ENCODE measurements around the gene GRM5.
"Not testable (repeated sequence)": the region's sequence is repeated elsewhere in the genome, so short reads cannot be mapped to it uniquely, and the experiment has no call there.

GRM5 gene

GRCh38 chr11:88978992-88979391 is 86.8 kb downstream of the GRM5 start:
- H3K27ac ChIP-seq, result peak overlapping the region; percentile 42
- DNase-seq (ENCODE audit: low read depth, low spot score), result not testable (repeated sequence)

DNA sequence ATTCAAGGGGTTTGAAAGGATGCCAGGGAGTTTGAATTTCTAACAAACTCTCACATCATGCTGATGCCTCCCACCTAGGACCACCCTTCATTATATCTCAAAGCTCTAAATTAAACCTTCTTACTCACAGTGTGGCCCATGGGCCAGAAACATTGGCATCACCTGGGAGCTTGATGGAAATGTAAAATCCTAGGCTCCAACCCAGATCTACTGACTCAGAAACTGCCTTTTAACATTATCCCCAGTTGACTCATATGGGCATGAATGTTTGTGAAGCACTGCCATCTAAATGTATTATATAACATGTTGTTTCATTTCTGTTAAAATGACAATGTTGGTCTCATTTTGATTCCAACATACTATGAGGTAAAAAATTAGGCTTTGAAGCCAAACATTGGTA is 90.3 kb downstream of the GRM5 start:
- H3K27ac ChIP-seq; DNase-seq (ENCODE audit: low read depth, low spot score): not testable (repeated sequence)

DNA sequence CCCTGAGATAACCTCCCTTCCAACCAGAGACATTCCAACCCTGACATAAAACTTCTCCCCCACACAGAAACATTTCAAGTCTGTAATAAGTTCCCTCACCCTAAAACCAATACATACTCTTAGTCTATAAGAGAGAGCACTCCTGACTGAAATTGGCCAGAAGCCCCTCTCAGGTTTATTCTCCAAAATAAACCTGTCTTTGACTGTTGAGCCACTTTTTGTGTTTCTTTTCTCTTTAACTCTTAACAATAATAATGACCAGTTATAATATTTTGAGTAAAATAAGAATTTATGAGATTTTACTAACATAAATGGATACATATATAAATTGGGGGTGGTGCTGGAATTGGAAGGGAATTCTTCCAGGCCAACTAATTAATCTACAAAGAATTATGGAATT is 93.6 kb downstream of the GRM5 start:
- DNase-seq (ENCODE audit: low read depth, low spot score), result no peak
- H3K27ac ChIP-seq, result no peak overlapping the region

DNA sequence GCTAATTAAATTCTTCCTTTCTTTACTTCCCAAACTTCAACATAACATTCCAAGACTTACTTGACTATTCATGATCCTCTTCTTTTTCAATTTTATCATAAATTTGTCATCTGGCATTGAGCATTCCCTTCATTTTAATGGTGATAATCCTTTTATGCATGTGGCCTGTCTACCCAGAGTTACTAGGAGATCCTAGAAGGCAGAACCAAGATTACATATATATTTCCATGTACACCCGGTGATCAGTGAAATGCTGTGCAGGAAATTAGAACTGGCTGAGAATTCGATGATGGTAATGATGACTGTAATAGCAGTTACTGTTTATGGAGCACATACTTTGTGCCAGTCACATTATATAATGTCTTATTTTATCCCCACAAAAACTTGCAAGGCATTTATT is 104.2 kb downstream of the GRM5 start:
- H3K27ac ChIP-seq; DNase-seq (ENCODE audit: low read depth, low spot score): not testable (repeated sequence)

DNA sequence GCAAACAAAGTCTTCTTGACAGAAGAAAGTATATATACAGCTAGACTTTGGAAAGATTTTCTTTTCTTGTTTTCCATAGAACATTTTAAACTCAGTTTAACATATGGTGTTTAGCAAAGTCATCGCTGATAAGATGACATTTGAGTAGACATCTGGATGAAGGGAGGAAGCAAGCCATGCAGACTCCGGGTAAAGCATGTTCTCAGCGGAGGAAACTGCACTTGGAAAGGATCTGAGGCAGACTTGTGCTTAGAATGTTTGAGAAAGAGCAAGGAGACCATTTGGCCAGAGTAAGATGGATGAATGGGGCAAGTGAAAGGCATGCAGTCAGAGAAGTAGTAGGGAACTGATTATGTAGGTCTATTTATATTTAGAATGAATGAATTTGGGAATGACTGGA is 105.9 kb downstream of the GRM5 start:
- DNase-seq (ENCODE audit: low read depth, low spot score); H3K27ac ChIP-seq: not testable (repeated sequence)

- H3K27ac ChIP-seq, result no peak overlapping the region
- no peak for DNase-seq (ENCODE audit: low read depth, low spot score)
These were observed 114.8 kb downstream of the GRM5 start for GRCh38 chr11:88950975-88951374.

- peak; percentile 2 for DNase-seq (ENCODE audit: low read depth, low spot score)
- H3K27ac ChIP-seq, result not testable (repeated sequence)
These were observed 116.9 kb downstream of the GRM5 start for GRCh38 chr11:88948908-88949307.

GRCh38 chr11:88947843-88948572 is 117.8 kb downstream of the GRM5 start:
- DNase-seq (ENCODE audit: low read depth, low spot score); H3K27ac ChIP-seq: not testable (repeated sequence)

GRCh38 chr11:88929665-88930064 is 136.1 kb downstream of the GRM5 start:
- peak overlapping the region; percentile 22 for H3K27ac ChIP-seq
- DNase-seq (ENCODE audit: low read depth, low spot score), result peak; percentile 24

DNA sequence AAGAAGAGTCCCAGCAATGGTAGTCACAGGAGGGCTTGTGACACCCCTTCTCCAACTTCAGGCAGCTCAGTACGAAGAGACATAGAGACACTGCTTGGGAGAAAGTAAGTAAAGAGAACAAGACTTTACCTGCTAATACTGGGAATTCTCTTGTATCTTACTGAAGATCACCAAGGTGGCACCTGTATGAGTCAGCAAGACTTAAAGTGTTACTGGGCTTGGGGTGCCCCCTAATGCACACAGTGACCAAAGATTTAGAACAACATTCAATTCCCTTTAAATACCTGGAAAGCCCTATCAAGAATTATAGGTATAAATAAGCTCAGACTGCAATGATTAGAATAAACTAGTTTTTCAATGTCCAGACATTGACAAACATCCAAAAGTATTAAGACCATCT is 148.7 kb downstream of the GRM5 start:
- not testable (repeated sequence) for H3K27ac ChIP-seq; DNase-seq (ENCODE audit: low read depth, low spot score)

DNA sequence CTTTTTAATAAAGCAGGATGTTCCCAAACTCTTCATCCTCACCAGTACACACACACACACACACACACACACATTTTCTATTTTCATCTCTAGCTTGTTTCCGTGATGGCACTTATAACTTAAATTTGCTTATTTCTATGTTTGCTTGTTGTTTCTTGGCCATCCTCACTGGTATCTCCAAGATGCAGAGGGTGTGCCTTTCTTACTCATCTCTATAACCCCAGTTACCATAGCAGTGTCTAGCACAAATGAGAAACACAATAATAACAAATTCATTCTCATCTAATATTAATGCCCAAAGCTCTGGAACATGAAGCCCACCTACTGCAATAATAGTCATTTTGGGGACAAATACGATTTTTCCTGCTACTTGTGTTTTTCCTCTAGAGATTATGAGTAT is 156.3 kb downstream of the GRM5 start:
- no peak for DNase-seq (ENCODE audit: low read depth, low spot score)
- H3K27ac ChIP-seq, result no peak overlapping the region

DNA sequence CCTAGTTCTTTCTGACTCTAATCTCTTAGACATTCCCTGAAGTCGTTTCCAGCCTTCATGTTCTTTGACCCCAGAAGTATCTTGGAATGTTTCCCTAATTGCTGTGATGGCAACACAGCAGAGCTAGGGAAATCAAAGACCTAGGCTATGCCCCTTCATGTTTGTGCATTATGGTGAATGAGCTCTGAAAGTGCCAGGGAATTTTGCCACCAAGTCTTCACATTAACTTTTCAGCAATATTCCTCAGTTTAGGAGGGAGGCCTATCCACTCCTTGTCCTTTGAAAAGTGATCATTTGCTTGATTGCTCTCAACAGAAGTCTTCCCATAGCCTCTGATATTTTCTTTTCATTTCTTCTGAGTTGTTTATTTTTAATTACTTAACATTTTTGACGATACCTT is 164.3 kb downstream of the GRM5 start:
- H3K27ac ChIP-seq; DNase-seq (ENCODE audit: low read depth, low spot score): not testable (repeated sequence)

- not testable (repeated sequence) for DNase-seq (ENCODE audit: low read depth, low spot score); H3K27ac ChIP-seq
These were observed 176.9 kb downstream of the GRM5 start for GRCh38 chr11:88888855-88889254.

DNA sequence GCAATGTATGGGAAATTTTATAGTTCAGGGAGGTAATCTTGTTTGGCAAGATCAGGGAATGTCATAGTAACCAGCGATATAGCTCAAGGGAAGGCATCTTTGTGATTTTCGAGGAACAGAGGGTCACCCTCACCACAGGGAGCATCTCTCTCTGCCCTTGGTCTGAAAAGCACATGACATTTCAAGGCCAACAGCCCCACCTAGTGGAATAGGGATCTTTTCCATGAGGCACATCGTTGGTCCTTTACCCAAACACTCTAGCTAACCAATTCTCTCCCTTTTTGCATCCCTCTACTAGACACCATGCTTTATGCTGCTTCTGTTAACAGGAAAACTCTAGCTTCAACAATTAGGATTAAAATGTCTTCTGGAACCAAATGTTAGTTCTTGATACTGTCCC is 179.0 kb downstream of the GRM5 start:
- DNase-seq (ENCODE audit: low read depth, low spot score), result peak; percentile 2
- no peak overlapping the region for H3K27ac ChIP-seq

GRCh38 chr11:88882800-88883199 is 183.0 kb downstream of the GRM5 start:
- not testable (repeated sequence) for H3K27ac ChIP-seq; DNase-seq (ENCODE audit: low read depth, low spot score)

- no peak for DNase-seq (ENCODE audit: low read depth, low spot score)
- no peak overlapping the region for H3K27ac ChIP-seq
These were observed 204.2 kb downstream of the GRM5 start for GRCh38 chr11:88861618-88862017.

DNA sequence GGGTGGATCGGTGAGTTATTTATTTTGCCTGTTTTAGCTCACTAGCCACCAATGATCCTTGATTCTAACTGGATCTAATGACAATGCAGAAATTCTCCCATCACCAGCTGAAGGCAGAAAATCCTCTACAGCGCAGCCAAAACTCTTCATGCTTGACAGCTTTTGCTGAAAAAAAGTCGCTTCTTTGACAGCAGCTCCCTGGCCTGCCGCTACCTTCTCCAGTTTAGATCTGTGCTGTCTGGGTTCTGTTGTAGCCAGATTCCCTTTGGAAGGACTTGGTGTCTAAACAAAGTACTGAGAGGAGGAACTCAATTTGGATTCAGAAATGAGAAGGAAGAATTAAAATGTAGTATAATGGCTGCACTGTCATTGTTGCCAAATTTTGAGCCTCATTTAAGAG is 205.4 kb downstream of the GRM5 start:
- not testable (repeated sequence) for DNase-seq (ENCODE audit: low read depth, low spot score); H3K27ac ChIP-seq

GRCh38 chr11:88853963-88854362 is 211.8 kb downstream of the GRM5 start:
- H3K27ac ChIP-seq; DNase-seq (ENCODE audit: low read depth, low spot score): not testable (repeated sequence)

GRCh38 chr11:88851547-88851946 is 214.2 kb downstream of the GRM5 start:
- not testable (repeated sequence) for DNase-seq (ENCODE audit: low read depth, low spot score); H3K27ac ChIP-seq

DNA sequence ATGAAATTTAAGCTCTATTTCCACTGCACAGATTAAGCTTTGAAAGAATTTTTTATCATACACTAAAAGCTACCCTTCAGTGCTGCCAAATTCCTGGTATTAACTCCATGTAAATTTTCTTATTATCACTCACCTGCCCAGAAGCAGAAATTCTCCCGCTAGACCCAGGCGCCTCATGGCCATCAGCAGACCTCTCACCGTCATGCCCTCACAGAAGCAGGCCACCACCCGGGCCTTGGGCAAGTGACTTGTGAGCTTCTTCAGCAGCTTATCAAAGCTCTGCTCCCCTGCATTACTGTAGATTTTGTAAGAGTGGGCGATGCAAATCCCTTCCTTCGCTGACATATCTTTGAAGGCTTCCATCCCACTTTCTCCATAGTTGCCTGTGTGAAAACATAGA is 216.0 kb downstream of the GRM5 start:
- H3K27ac ChIP-seq; DNase-seq (ENCODE audit: low read depth, low spot score): not testable (repeated sequence)

DNA sequence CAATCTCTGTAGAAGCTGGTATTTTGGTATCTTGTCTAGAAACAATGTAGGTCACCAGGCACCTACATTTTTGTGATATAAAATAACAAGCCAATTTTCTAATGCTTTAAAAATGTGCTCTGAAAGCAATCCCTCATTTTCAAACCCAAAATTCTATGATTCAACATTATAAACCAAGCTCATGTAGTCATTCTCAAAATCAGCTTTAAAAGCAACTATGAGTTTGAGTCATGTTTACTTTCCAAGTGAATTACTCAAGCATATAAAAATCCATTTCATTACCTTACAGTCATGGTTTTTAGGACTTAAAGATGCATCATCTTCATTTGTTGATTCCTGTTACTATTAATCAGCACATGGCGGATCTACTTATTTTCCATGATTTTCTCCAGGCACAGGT is 216.4 kb downstream of the GRM5 start:
- peak; percentile 26 for DNase-seq (ENCODE audit: low read depth, low spot score)
- no peak overlapping the region for H3K27ac ChIP-seq

DNA sequence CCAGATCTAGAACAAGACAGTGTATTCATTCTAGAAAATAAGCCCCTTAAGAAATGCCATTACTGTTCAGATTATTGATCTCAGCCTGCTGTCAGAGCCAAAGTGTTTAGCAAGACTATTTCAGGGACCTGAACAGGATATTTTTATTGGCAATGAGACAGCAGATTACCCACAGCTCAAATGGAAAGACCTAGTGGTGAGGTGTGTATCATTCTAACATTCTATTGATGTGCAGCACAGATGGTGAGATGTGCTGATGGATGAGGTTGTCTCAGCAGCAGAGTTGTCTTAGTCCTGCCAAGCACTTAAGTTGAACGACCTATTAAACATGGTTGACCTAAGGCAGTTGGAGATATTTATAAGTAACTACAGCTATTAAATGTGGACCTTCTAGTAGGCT is 219.5 kb downstream of the GRM5 start:
- not testable (repeated sequence) for H3K27ac ChIP-seq

More for the DNA sequence above, 219.5 kb downstream of the GRM5 start:
- not testable (repeated sequence) for DNase-seq (ENCODE audit: low read depth, low spot score)
